ENCODE measurements around the gene WDR72. TPM values are rescaled to one million over a fixed set of nuclear protein-coding genes. Genes with fewer than 3 reads are reported as not detected.

Gene WDR72
- total RNA-seq, 2 donors from 2014 or later = 0.08 TPM; not detected in 1

DNA sequence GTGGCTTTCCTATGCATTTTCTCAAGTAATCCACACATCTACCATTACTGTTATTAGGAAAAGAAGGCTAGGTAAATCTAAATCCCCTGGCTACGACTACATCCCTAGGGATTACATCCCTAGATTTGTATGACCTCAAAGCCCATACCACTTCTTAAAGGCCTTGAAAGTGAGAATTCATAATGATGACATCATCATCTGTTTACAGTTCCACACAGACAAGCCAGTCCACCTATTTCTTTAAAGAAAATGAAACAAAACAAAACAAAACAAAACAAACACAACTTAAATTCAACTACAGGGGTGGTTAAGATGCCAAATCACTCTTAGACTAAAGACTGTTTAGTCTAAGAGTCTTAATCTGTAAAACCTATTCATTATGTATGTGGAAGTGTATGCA lies 5.7 kb downstream of the WDR72 start:
- no peak overlapping the region for H3K27ac ChIP-seq
- no peak overlapping the region for H3K4me3 ChIP-seq
- DNase-seq (ENCODE audit: low spot score) = no peak
- no peaks in the 10 kb centered on the region for H3K27me3 ChIP-seq
- H3K36me3 ChIP-seq = no peaks in the 10 kb centered on the region
- H3K4me1 ChIP-seq = no peaks in the 10 kb centered on the region
- no peaks in the 10 kb centered on the region for H3K9me3 ChIP-seq
- TF ChIP-seq CTCF (IDR thresholded peaks at IDR 0.05) = no peak

- Histone ChIP-seq H3K9me3 (no peaks in the 10 kb centered on the region), H3K4me3 (no peak overlapping the region), H3K27ac (no peak overlapping the region), H3K4me1 (no peaks in the 10 kb centered on the region), H3K27me3 (no peaks in the 10 kb centered on the region), H3K36me3 (no peaks in the 10 kb centered on the region)
- DNase-seq (ENCODE audit: low spot score) = no peak
- TF ChIP-seq CTCF (IDR thresholded peaks at IDR 0.05) = no peak
Measured at GRCh38 chr15:53752406-53752805, 7.1 kb downstream of the WDR72 start.

DNA sequence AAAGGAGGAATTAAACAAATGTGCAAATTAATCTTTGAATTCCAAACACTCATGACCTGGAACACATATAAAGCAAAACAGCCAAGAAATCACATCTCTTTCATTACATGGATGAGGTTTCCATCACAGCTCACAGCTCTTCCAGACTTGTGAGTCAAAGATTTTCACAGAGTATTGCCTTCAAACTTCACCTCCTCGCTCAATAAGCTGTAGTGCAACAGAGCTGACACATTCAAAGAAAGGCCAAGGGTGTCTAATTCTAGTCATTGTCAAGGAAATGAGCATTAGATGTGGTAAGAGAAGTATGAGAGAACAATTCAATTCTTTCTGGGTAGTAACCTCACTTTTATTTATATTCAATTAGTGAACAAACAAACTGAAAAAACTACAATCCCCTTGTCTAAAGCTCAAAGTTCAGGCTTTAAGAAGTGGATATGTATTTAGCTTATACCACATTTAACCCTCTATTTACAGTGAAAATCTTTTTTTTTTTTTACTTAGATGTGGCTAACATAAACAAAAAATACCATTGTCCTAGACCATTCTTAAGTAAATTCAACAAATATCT lies 11.9 kb downstream of the WDR72 start:
- TF ChIP-seq CTCF (IDR thresholded peaks at IDR 0.05) = no peak
- Histone ChIP-seq H3K4me3 (no peak overlapping the region), H3K36me3 (no peaks in the 10 kb centered on the region), H3K27ac (no peak overlapping the region), H3K9me3 (no peaks in the 10 kb centered on the region), H3K27me3 (no peaks in the 10 kb centered on the region), H3K4me1 (no peaks in the 10 kb centered on the region)
- no peak for DNase-seq (ENCODE audit: low spot score)

DNA sequence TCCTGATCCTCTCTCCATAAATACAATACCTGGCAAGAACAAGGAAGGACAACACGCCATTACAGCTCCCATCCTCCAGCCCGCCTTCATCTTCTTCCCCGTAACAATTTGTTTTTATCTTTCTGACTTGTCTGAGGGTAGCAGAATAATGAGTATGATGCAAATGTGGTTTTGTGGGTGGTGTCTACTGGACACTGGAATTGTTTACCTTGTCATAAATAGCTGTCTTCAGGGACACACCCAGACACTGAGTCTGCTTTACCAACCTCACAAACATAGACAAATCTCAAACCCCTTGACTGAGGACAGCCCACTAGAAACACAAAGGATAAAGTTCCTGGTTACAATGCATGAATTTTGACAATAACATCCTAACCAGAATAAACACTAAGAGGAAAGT lies 13.4 kb downstream of the WDR72 start:
- TF ChIP-seq CTCF (IDR thresholded peaks at IDR 0.05) = no peak
- DNase-seq (ENCODE audit: low spot score) = no peak
- Histone ChIP-seq H3K9me3 (no peaks in the 10 kb centered on the region), H3K4me3 (no peak overlapping the region), H3K36me3 (no peaks in the 10 kb centered on the region), H3K4me1 (no peaks in the 10 kb centered on the region), H3K27ac (no peak overlapping the region), H3K27me3 (no peaks in the 10 kb centered on the region)

- Histone ChIP-seq H3K27ac (no peak overlapping the region), H3K9me3 (no peaks in the 10 kb centered on the region), H3K4me3 (no peak overlapping the region), H3K36me3 (no peaks in the 10 kb centered on the region), H3K27me3 (no peaks in the 10 kb centered on the region), H3K4me1 (no peaks in the 10 kb centered on the region)
- TF ChIP-seq CTCF (IDR thresholded peaks at IDR 0.05) = no peak
- no peak for DNase-seq (ENCODE audit: low spot score)
Measured at GRCh38 chr15:53739651-53740050, 19.8 kb downstream of the WDR72 start.

DNA sequence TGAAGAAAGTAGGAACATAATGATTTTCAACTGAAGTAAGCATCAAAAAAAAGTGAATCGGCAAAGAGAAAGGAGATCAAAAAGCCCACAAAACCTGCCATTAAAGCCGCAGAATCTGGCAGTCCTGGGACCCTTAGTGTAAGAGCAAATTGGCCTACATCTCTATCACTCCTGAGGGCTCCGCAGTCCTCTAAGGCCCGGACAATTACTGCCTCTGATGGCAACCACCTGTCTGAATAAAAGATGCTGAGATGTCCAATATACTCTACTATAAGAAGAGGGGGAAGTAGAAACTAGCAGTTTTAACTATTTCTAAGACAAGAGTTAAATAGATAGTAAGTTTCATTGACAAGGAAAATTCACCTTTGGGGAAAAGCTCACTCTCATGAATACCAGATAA lies 20.3 kb downstream of the WDR72 start:
- H3K27ac ChIP-seq = no peak overlapping the region
- TF ChIP-seq CTCF (IDR thresholded peaks at IDR 0.05) = no peak
- no peaks in the 10 kb centered on the region for H3K9me3 ChIP-seq
- no peak for DNase-seq (ENCODE audit: low spot score)
- no peaks in the 10 kb centered on the region for H3K36me3 ChIP-seq
- H3K27me3 ChIP-seq = no peaks in the 10 kb centered on the region
- no peak overlapping the region for H3K4me3 ChIP-seq
- H3K4me1 ChIP-seq = no peaks in the 10 kb centered on the region

Data from right atrium auricular region (tissue), 2 donors.